Measurements from ENCODE around the gene BATF2.
"Not testable (repeated sequence)": the region's sequence is repeated elsewhere in the genome, so short reads cannot be mapped to it uniquely, and the experiment has no call there.

The BATF2 gene, protein sequence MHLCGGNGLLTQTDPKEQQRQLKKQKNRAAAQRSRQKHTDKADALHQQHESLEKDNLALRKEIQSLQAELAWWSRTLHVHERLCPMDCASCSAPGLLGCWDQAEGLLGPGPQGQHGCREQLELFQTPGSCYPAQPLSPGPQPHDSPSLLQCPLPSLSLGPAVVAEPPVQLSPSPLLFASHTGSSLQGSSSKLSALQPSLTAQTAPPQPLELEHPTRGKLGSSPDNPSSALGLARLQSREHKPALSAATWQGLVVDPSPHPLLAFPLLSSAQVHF

DNA sequence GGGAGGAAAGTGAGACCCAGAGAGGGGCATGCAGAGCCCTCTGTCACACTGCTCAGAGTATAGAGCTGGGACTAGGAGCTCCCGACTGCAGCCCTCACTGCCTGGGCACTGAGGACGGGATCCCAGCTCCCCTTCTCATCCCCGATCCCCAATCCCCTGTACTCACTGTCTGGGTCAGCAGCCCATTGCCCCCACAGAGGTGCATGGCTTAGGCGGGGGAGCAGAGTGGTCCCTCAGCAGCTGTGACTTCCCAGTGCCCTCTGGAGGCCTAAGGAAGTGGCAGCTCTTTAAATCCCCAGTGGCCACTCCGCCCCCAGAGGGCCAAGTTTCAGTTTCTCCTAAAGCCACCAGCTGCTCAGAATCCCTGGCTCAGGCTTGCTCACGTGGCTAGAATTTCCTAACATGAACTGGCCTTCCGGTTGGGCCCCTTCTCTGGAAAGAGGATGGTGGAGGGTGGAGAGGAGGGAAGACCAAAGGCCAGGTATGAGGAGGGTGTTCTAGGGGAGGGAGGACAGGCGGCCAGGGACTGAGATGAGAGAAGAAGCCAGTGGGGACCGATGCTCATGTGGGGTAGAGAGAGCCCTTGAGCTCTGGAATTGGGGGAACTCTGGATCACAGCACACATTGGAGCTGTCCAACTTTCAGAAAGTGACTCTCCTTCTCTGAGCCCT is at the start of gene BATF2:
TSS of gene BATF2 (minus strand) at position 262 of the 671 bp plus-strand sequence. CDS start at position 205, 57 bp downstream.
- DNase-seq: peak; percentile 20 to 22

DNA sequence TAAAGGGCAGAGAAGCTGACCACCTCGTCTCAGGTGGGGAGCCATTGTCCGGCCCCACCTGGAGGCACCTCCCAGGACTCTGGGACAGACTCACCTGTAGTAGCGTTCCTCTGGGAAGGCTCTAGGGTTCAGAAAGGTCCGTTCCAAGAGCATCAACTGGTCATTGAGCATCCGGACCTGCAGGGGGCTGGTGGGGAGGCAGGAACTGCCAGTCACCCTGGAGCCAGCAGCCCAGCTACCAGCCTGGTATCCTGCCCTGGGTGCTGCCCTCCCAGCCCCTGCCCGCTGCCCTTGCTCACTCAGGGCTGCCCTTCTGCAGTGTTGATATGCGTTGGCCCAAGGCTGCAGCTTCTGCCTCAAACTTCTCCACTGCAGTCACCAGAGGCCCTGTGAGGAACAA is 49.0 kb upstream of the BATF2 start:
- no peak for DNase-seq

DNA sequence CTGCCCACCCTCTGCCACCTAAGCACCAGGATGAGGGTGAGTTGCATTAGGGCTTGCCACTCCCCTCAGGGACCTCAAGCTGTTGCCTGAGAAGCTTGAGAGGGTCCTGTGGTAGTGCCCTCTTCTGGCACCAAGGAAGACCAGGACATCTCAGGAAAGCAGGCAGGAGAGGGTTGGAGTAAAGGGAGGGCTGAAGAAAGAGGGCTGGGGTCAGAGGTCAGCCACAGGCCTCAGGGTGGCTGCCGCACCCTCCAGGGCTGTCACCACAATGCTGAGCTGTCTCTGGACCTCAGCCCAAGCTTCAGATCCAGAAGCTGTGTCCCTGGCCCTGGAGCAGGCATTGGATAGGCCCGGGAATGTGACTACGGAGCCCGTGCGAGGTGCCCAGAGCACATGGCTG is 48.3 kb upstream of the BATF2 start:
- DNase-seq: no peak

DNA sequence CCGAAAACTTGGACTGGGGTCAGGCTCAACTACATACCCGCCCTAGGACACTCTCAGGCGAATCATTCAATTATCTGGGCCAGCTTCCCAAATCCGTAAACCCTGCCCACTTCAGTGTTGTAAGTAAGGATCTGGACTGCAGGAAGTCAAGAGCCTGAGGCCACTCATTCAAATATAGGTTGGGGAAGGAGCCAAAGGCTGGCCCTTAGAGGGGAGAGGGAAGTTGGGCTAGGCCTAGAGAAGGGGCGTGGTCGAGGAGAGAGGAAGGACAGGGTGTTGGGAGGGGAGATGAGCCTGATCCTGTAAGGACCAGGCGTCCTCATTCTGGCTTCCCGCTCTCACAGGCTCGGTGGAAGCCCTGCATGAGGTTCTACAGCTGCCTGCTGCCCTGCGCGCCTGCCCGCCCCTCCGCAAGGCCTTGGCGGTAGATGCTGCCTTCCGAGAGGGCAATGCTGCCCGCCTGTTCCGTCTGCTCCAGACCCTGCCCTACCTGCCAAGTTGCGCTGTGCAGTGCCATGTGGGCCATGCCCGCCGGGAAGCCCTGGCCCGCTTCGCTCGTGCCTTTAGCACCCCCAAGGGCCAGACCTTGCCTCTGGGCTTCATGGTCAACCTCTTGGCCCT is 47.2 kb upstream of the BATF2 start:
- no peak for DNase-seq

DNA sequence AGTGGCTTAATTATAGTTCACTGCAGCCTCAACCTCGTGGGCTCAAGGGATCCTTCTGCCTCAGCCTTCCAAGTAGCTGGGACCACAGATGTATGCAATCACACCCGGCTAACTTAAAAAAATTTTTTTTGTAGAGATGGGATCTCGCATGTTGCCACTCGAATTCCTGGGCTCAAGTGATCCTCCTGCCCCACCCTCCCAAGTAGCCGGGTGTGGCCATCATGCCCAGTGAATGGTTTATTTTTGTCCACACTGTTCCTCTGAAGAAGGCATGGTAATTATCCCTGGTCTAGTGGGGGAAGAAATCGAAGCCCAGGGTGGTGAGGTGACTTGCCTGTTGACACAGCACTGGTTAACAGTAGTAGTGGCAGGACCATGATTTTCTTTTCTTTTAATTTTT is 46.1 kb upstream of the BATF2 start:
- DNase-seq: no peak

DNA sequence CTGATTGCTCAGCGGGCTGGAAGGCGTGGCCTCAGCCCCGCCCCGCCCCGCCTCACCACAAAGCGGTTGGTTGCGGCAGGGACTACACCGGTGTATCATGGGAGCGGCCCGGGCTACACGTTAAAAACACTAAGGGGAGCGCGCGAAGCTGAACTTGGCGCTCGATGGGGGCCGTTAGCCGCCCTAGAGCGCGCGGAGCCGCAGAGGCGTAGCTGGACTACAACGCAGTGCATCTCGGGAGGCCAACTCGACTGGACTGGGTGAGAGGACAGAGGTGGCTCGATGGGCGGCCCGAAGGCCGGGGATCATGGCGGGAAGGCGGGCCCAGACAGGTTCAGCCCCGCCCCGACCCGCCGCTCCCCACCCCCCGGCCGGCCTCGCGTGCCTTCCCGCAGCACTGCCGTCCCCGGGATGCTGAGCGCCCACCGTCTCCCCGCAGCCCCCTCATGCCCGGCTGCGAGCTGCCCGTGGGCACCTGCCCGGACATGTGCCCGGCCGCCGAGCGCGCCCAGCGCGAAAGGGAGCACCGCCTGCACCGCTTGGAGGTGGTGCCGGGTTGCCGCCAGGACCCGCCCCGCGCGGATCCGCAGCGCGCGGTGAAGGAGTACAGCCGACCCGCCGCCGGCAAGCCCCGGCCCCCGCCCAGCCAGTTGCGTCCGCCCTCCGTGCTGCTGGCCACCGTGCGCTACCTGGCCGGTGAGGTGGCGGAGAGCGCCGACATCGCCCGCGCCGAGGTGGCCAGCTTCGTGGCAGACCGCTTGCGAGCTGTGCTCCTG is 44.3 kb upstream of the BATF2 start, which contains the start of gene SAC3D1:
TSS of gene SAC3D1 (plus strand) at position 364 of the 776 bp plus-strand sequence. CDS start at position 447, 83 bp downstream.
- peak; percentile 87 for DNase-seq

DNA sequence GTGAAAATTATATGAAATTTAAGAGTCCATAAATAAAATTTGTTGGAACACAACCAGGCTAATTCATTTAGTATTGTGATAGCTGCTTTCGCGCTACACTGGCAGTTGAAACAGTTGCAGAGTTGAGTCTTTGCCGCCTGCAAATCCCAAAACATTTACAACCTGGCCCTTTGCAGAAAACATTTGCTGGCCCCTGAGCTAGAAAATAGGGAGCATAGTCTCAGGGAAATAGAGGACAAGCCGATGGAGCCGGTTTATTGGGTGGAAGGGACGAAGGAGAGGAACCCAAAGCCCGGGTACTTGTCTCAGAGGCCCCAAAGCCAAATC is 43.7 kb upstream of the BATF2 start:
- DNase-seq: no peak

DNA sequence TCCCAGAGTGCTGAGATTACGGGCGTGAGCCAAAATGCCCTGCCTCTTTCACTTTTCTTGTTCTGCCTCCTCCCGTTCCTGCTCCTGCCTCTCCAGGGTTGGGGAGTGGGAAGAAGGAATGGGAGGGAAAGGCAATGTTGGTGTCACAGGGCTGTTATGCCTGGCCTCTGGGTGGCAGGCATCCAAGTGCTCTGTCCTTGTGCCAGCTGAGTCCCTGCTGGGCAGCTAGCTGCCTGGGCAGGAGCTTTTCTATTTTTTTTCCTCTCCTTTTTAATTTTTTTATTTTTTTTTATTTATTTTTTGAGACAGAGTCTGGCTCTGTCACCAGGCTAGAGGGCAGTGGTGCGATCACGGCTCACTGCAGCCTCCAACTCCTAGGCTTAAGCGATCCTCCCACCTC is 40.2 kb upstream of the BATF2 start:
- no peak for DNase-seq

DNA sequence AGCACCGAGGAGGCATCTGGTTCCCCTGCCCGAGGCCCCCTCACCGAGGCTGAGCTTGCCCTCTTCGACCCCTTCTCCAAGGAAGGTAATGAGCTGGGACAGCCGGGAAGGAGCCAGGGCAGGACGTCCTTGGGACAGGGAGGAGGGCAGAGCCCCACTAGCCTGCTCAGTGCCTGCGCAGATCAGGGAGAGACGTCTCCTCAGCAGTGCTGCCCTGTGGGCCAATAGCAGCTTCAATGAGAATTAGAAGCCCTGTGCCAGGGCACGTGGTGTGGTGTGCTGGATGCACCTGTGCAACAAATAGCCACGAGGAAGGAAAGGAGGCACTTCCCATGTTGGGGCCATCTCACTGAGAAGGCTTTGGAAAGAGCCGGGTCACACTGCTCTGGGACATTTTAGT is 38.8 kb upstream of the BATF2 start:
- DNase-seq: no peak

DNA sequence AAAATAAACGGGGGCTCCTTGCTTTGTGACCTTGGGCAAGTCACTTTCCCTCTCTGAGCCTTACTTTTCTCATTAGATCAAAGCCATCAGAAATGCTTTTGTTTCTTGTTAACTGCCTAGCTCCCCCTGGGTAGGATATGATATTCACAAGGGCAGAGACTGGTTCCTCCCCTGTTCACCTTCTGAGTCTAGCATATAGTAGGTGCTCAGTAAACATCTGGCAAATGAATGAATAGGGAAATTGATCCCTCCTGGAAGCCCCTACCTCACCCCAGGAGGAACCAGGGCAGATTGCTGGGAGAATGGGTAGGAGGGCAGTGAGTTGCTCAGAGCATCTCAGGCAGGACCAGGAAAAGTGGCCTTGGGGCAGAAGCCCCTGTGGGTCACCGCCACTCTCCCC is 37.7 kb upstream of the BATF2 start:
- DNase-seq: no peak

DNA sequence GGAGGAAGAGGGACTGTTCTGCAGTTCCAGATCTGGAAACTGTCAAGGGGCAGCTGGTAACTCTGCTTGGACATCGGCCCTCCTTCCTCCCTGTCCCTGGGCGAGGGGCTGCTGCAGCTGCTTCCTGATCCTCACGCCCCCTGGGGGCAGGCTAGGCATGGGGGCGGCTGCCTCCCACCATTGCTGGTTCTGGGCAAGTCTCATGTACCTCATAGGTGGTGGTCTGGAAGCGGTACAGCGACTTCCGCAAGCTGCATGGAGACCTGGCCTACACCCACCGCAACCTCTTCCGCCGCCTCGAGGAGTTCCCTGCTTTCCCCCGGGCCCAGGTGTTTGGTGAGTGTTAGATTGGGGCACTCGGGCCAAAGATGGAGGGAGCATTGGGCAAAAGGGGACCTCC is 35.4 kb upstream of the BATF2 start:
- no peak for DNase-seq

DNA sequence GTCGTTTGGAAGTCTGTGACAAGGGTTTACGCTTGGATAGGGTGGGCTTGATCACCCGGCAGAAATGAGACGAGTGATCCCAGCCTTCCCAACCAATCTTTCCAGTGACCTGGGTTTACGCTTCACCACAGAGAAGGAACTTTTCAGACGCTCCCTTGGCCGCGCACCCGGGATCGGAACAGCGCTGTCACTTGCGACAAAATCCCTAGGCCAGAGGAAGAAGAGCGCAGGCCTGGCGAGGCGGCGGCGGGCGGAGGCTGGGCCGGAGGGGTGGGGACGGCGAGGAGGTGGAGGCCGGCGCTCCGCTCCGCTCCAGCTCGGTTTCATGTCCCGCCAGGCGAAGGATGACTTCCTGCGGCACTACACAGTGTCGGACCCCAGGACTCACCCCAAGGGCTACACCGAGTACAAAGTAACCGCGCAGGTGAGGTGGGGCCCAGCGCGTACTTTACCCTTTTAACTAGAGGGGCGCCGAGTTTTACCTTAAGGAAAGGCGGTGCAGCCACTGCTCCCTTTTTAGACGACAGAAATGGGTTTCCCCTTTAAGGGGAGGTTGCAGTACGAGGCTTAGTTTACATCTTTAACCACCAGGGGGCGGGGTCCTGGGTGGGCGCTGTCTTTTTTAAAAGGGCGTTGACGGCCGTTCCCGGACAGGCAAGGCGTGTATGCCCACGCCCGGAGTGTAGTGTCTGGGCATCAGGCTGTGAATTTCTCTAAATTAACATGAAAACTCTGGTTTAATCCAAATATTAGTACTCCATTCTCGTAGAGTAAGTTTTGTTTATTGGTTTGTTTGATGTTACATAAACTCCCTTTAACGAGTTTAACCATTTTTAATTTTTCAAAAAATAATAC is 30.7 kb upstream of the BATF2 start, which contains the start of gene SNX15:
TSS of gene SNX15 (plus strand) at position 227 of the 855 bp plus-strand sequence. CDS start at position 326, 99 bp downstream.
- peak; percentile 93 to 96 for DNase-seq

DNA sequence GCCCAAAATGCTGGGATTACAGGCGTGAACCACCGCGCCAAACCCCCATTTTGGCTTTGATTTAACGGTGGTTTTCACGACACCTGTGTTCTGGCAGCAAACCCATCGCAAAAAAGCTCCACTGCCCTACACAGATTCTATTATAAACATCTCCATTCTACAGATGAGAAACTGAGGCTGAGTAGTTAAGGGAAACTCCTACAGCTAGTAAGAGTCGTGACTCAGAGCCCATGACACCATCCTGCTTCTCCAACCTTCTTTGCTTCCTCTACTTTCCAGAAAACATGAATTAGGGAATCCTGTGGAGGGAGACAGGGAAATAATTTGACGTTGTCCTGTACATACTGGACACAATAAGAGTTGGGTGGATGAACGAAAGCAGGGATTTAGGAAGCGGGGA is 30.0 kb upstream of the BATF2 start:
- DNase-seq: no peak

DNA sequence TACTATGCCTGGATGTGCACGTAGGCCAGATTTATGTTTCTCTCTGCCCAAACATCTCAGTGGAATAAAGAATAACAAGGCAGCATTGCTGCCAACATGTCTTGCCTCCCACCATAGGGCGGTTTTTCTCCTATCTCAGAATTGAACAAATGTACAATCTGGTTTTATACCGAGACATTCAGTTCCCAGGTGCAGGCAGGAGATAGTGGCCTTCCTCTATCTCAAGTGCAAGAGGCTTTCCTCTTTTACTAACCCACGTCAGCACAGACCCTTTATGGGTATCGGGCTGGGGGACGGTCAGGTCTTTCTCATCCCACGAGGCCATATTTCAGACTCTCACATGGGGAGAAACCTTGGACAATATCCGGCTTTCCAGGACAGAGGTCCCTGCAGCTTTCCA is 26.7 kb upstream of the BATF2 start:
- DNase-seq: not testable (repeated sequence)

DNA sequence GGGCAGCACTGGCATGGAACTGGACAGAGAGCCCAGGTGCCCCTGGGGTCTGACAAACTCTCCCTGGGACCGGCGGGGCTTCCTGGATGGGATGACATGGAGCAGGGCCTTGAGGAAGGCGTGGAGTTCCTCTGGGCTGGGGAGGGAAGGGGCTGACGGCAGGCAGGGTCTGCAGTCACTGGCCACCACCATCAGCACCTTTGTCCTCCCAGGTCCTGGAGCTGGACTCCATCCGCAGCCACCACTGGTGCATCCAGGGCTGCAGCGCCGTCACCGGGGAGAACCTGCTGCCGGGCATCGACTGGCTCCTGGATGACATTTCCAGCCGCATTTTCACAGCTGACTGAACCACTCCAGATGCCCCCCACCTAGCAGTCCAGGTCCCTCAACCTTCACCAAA is 24.7 kb upstream of the BATF2 start:
- DNase-seq: no peak

DNA sequence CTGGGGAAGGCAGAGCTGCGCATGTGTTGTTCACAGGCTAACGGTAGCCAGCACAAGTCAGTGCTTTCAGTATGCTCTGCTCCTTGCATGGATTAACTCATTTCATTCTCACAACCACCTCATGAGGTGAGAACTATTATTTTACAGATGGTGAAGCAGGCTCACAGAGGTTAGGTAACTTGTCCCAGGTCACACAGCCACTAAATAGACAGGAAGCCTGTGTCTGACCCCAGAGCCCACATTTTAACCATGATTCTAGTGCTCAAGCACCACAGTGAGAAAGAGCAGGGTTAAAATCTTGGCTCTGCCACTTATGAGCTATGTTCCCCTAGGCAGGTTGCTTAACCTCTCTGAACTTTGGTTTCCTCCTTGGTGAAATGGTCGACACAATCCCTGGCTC is 24.2 kb upstream of the BATF2 start:
- DNase-seq: no peak

DNA sequence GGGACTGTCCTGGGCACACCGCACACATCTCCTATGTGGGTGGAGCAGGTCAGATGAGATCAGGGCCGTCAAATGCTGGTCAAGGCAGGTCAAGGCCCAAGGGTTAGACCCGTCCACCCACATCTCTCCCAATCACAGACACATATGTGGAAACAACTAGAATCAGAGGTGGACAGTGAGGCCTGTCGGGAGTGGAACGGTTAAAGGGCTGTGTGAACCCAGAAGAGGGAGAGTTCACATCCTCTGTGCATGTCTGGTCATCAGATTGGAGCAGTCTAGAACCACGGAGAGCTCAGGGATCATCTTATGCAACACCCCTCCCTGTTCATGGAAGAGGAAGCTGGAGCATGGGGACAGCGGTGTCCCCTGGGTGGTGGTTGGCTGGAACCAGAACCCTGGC is 23.1 kb upstream of the BATF2 start:
- DNase-seq: no peak

DNA sequence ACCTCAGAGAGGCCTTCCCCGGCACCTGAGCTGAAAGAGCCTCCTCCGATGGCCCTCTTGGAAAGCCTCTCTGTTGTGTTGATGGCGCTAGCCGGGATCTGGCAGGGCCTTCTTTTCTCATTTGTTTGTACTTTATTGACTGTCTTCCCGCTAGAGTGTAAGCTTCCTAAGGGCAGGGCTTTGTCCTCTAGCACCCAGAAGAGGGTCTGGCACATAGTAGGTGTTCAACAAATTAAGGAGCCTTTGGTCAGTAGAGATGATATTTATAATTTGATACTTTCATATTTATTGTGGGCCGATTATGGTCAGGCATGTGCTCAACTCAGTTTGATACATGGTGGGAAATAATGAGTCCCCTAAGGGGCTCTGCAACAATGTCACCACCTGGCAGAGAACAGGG is 21.2 kb upstream of the BATF2 start:
- DNase-seq: no peak

DNA sequence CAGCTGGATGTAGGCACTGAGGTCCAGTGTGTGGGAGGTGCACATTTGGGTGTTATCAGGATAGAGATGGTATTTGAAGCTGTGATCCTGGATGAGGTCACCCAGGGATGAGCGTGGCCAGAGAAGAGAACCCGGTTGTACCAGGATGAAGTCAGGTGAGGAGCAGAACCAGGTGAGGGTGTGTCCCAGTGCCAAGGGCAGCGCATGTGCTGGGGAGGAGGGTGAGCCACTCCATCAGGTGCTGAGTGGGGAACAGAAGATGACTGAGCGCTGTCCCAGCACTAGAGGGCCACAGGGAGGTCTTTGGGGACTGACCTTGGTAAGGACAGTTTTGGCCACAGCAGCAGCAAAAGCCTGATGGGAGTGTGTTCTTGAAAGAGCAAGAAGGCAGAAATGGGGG is 19.9 kb upstream of the BATF2 start:
- DNase-seq: no peak

DNA sequence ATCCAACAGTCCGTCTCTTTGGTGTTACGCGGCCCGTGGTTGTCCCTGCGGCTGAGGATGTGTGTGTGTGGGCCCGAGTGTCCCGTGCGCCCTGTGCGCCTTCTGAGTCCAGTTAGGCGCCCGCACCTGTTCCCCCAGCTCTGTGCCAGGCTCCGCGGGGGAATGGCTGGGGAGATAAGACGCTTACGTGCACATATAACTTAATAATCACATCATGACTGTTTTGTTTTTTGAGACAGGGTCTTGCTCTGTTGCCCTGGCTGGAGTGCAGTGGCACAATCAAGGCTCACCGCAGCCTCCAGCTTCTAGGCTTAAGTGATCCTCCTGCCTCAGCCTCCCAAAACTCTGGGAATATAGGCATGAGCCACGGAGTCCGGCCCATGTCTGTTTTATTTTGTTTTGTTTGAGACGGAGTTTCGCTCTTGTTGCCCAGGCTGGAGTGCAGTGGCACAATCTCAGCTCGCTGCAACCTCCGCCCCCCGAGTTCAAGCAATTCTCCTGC is 18.0 kb upstream of the BATF2 start:
- no peak for DNase-seq

DNA sequence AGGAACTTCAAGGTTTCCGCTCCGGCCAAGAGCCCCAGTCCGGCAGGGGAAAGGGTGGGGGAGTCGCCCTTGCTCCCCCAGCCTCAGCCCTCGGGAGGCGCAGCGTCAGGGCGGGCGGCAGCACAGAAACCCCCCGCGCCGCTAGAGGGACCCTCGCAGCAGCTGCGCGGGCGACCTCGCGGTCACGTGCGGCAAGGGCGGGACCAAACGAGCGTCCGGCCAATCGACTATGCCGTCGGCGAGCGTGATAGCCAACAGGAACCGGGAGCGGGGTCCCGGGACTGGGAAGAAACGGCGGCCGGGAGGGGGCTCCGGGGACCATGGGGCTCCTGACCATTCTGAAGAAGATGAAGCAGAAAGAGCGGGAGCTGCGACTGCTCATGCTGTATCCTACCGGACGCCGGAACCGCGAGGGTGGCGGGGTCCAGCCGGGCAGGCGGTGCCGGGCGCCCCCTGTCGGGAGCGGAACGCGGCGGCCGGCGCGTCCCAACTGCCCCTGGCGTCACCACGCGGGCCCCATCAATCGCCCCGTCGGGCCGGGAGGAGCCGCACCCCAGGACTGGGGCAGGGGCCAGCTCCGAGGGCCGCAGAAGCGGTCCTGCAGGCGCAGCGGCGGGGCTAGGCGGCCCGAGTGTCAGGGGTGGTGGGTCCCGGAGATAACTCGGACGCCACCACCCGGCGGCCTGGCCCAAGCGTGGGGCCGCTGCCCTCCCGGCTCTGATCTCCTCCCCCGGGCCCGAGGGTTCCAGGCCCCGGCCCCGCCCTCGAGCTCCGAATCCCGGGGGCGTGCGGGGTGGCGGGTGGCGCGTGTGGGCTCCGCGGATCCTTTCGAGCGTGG is 17.3 kb upstream of the BATF2 start, which contains the start of gene ARL2:
TSS of gene ARL2 (plus strand) at position 273 of the 838 bp plus-strand sequence. CDS start at position 321, 48 bp downstream.
- DNase-seq: peak; percentile 72 to 79

Data from NCI-H187 (cell line).